HG02763 (cell line): ENCODE data around the gene SPAST.
"Not testable (repeated sequence)": the region's sequence is repeated elsewhere in the genome, so short reads cannot be mapped to it uniquely, and the experiment has no call there.

Experiments used
- ATAC-seq: cut with Tn5 transposase; IDR thresholded peaks from one replicate; pipeline ENCODE4 v1.9.1; 2021; ENCODE audit warnings: mild to moderate bottlenecking, moderate library complexity; ENCODE audit not compliant: unreplicated experiment

SPAST gene, protein sequence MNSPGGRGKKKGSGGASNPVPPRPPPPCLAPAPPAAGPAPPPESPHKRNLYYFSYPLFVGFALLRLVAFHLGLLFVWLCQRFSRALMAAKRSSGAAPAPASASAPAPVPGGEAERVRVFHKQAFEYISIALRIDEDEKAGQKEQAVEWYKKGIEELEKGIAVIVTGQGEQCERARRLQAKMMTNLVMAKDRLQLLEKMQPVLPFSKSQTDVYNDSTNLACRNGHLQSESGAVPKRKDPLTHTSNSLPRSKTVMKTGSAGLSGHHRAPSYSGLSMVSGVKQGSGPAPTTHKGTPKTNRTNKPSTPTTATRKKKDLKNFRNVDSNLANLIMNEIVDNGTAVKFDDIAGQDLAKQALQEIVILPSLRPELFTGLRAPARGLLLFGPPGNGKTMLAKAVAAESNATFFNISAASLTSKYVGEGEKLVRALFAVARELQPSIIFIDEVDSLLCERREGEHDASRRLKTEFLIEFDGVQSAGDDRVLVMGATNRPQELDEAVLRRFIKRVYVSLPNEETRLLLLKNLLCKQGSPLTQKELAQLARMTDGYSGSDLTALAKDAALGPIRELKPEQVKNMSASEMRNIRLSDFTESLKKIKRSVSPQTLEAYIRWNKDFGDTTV

GRCh38 chr2:32063310-32064020, at the start of gene SPAST:
TSS of gene SPAST (plus strand) at chr2:32063556. CDS start at chr2:32063832, 276 bp downstream.
- ATAC-seq, result peak; percentile 95

- ATAC-seq, result not testable (repeated sequence)
These were observed 44.4 kb upstream of the SPAST start for GRCh38 chr2:32018789-32019482.

DNA sequence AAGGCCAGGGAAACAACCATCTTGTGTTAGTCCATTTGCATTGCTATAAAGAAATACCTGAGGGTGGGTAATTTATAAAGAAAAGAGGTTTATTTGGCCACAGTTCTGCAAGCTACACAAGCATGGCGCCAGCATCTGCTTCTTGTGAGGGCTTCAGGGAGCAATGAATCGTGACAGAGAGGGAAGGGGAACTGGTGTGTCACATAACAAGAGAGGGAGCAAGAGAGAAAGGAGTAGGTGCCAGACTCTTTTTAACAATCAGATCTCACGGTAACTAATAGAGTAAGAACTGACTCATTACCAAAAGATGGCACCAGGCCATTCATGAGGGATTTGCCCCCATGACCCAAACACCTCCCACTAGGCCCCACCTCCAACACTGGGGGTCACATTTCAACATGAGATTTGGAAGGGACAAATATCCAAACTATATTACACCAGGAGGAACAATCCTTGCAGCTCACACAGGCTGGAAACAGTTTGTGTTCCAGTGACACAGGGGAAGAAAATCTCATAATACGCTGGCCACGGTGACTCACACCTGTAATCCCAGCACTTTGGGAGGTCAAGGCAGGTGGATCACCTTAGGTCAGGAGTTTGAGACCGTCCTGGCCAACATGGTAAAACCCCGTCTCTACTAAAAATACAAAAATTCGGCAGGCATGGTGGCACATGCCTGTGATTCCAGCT, 29.0 kb upstream of the SPAST start:
- ATAC-seq, result not testable (repeated sequence)

GRCh38 chr2:32039447-32040219, 23.7 kb upstream of the SPAST start, which contains the start of gene DPY30:
TSS of gene DPY30 (minus strand) at chr2:32039805. CDS start at chr2:32039456, 349 bp downstream.
- peak; percentile 90 for ATAC-seq

- ATAC-seq, result no peak
These were observed 19.8 kb upstream of the SPAST start for GRCh38 chr2:32043561-32043960.

- ATAC-seq, result no peak
These were observed 11.4 kb upstream of the SPAST start for GRCh38 chr2:32051836-32052439.

GRCh38 chr2:32054583-32054982, 8.8 kb upstream of the SPAST start:
- not testable (repeated sequence) for ATAC-seq

DNA sequence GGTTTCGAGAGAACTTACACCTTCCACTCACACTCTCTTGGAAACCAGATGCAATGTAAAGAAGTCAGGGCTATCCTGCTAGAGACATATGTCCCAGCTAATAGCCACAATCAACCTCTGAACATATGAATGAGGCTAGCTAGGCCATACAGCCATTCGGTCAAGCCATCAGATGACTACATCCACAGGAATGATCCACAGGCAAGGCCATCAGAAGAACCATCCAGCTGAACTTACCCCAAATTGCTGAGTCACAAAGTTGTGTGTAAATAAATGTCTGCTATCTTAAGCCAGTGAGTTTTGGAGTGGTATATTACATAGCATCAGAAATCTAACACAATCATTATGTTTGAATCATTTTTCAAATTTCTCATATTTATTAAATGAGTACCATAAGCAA, 5.2 kb upstream of the SPAST start:
- no peak for ATAC-seq

- ATAC-seq, result no peak
These were observed 3.1 kb upstream of the SPAST start for GRCh38 chr2:32060266-32060665.

- ATAC-seq, result no peak
These were observed 1.9 kb upstream of the SPAST start for GRCh38 chr2:32061430-32061829.

DNA sequence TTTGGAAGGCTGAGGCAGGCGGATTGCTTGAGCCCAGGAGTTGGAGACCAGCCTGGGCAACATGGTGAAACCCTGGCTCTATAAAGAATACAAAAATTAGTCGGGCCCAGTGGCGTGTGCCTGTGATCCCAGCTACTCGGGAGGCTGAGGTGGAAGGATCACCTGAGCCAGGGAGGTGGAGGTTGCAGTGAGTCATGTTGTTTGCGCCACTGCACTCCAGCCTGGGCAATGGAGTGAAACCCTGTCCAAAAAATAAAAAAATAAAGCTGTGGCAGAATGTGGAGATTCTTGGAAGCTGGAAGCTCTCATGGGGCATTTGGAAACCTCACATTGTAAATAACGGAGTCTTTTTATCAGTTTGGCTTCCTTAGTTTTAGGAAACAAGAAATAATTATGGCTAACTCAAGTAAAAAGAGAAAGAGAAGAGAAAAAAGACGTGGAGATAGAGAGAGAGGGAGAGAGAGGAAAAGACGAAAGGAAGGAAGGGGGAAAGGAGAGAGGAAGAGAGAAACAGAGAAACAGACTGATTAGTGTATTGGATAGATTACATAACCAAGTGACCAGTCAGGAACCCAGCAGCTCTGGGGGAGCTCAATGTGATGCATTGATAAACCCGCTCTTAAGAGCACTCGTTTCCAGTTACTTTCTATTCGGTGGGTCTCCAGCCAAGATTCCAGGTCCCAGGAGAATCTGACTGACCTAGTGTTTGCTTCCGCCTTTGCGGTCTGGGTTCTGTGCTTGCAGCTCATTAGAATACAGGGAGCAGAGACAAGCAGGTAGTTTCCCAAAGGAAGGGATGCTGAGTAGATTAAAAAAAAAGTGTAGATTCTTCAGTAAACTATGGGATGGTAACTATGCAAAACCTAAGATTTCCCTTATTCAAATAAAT, 1.1 kb upstream of the SPAST start:
- ATAC-seq, result no peak

DNA sequence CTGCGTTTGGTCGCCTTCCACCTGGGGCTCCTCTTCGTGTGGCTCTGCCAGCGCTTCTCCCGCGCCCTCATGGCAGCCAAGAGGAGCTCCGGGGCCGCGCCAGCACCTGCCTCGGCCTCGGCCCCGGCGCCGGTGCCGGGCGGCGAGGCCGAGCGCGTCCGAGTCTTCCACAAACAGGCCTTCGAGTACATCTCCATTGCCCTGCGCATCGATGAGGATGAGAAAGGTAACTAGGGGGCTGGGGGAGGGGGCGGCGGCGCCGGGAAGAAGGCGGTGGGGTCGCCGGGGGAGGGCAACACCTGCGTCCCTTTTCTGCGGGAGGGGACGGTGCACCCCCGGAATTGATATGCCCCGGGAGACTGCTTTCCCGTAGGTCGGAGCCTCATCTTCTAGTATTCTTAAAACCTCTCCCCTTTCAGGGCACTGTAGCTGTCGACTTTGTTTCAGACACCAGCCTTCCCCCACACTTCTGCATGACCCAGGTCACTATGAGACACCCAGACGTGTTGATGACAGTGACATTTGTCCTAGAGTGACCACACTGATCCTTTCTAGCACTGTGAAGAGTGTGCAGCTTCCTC, 755 bp downstream of the SPAST start:
- peak; percentile 4 for ATAC-seq

DNA sequence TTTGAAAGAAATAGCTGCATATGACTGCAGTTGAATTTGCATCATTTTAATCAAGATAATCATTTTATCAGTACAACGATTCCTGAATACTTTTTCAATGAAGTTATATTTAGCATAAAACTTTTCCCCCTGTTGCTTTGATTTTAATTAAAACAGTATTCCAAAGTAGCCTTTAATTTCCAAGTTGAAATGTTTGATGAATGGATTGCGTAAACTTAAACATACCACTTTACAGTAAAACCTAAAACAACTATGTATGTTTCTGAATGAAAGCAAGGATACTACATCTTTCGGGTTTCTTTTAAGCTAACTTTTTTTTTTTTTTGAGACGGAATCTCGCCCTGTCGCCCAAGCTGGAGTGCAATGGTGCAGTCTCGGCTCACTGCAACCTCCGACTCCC, 1.4 kb downstream of the SPAST start:
- no peak for ATAC-seq

GRCh38 chr2:32067549-32067948, 4.2 kb downstream of the SPAST start:
- no peak for ATAC-seq

DNA sequence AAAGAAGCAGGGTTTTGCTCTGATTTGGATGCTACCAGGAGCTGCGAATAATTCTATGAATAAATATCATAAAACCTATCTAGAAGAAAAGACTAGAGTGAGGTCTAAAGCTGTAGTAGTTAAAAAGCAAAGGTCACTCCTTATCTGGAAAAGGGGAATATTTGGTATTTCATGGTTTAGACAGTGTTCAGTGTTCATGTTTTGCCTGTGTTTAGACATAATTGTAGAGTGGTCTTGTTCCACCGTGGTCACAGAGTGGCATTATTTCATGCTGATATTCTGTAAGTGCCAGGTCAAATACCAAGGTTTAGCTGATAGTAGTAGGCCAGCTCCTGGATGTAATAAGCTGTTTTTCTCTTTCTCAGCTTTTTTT, 10.8 kb downstream of the SPAST start:
- ATAC-seq, result no peak

- ATAC-seq, result no peak
These were observed 32.3 kb downstream of the SPAST start for GRCh38 chr2:32095671-32096070.

- ATAC-seq, result no peak
These were observed 44.8 kb downstream of the SPAST start for GRCh38 chr2:32108111-32108510.

GRCh38 chr2:32118055-32118454, 54.7 kb downstream of the SPAST start:
- no peak for ATAC-seq
